ENCODE data around the gene TMEM17. TPM values are rescaled to one million over a fixed set of nuclear protein-coding genes. Genes with fewer than 3 reads are reported as not detected.

Gene TMEM17
- total and polyA plus RNA-seq, 9 of the 15 experiments (the other 6 are each of a cell fraction or from before 2014, with no cell fraction given), result 0.58 to 2.2 (median 1.2) TPM

DNA sequence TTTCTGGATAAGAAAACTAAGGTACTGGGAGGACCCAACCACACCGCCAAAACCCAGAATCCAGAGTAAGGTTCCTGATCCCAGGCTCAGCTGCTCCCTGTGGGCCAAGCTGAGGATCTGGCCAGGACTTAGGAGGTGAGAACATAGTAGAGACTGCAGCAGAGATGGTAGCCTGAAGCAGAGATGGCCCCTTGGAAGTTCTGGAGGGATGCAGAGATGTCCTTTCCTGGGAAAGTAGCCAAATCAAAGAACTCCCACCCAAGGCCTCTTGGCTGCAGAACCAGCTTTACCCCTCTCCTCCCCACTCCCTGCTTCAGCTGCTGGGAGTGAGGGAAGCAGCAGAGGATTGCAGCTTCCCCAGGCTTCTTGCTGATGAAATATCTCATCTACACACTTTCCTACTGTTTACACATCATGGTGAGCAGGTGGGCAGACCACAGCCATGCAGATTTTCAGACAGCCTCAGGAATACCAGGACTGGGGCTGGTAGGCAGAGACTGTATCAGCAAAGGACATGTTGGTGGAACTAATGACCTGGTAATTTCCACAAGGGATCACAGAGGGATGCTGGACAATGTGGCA is 32.7 kb downstream of the TMEM17 start (continued):
- TF ChIP-seq, protein P1, sequence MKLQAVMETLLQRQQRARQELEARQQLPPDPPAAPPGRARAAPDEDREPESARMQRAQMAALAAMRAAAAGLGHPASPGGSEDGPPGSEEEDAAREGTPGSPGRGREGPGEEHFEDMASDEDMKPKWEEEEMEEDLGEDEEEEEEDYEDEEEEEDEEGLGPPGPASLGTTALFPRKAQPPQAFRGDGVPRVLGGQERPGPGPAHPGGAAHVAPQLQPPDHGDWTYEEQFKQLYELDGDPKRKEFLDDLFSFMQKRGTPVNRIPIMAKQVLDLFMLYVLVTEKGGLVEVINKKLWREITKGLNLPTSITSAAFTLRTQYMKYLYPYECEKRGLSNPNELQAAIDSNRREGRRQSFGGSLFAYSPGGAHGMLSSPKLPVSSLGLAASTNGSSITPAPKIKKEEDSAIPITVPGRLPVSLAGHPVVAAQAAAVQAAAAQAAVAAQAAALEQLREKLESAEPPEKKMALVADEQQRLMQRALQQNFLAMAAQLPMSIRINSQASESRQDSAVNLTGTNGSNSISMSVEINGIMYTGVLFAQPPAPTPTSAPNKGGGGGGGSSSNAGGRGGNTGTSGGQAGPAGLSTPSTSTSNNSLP (IDR thresholded peaks at IDR 0.05; ENCODE audit: borderline replicate concordance, low read depth, low read length), result no peak
- TF ChIP-seq, protein P2, sequence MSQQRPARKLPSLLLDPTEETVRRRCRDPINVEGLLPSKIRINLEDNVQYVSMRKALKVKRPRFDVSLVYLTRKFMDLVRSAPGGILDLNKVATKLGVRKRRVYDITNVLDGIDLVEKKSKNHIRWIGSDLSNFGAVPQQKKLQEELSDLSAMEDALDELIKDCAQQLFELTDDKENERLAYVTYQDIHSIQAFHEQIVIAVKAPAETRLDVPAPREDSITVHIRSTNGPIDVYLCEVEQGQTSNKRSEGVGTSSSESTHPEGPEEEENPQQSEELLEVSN (IDR thresholded peaks at IDR 0.05; ENCODE audit: borderline replicate concordance in 1 of 2, extremely low read depth in 1 of 2, insufficient read depth in 1 of 2, insufficient read length in 1 of 2, low read depth in 1 of 2, low read length in 1 of 2, poor library complexity in 1 of 2, severe bottlenecking in 1 of 2), result no peak
- TF ChIP-seq ETV6 (IDR thresholded peaks at IDR 0.05; ENCODE audit: borderline replicate concordance in 1 of 2, low read depth in 2 of 2, low read length in 1 of 2), result no peak
- TF ChIP-seq ETV6 (CRISPR knock-in tag; IDR thresholded peaks at IDR 0.05; ENCODE audit: borderline replicate concordance), result no peak
- no peak for TF ChIP-seq MYNN (IDR thresholded peaks at IDR 0.05)
- no peak for TF ChIP-seq MYNN (CRISPR knock-in tag; IDR thresholded peaks at IDR 0.05)

DNA sequence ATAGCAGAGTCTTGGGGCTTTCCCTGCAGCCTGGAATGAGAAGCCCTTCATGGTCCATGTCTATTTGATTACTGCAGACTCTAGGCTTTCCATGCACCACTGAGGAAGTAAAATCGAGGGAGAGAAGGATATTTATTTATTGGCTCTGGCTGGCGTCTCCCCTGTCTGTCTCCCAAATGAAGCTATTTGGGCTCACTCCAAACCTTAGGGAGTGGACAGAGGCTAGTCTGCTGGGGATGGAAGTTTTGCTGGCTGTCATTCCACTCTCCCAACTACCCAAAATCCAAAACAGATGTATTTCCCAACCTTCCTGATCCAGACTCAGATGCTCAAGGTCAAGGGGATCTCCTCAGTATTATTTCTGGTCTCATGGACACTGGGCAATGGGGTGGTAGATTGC is 33.7 kb downstream of the TMEM17 start:
- ATAC-seq, result no peak
- in situ Hi-C loops (cut with MboI) (no loop called here), intact Hi-C loops (cut with micrococcal nuclease) (no loop called here)
- H4K20me1 ChIP-seq (replicated peaks; ENCODE audit: control insufficient read depth, insufficient read depth, low read length), result no peaks in the 10 kb centered on the region
- 4% methylated on average over 2 of the region's 2 CpGs for WGBS (ENCODE audit: insufficient coverage, low coverage, missing lambda C conversion rate)
- no peaks in the 10 kb centered on the region for H3K36me3 ChIP-seq (ENCODE audit: control insufficient read depth, insufficient read depth, low read length)
- CTCF ChIA-PET (ENCODE audit: low intra/inter-chr PET ratio), result no interaction called here
- no peaks in the 10 kb centered on the region for H3K9me3 ChIP-seq (replicated peaks; ENCODE audit: control insufficient read depth, insufficient read depth, low read depth, low read length)
- no peak overlapping the region for H3K4me3 ChIP-seq
- H3K27me3 ChIP-seq (ENCODE audit: control insufficient read depth in 2 of 2, insufficient read depth in 2 of 2, low read length in 2 of 2), result peaks cover 8 to 34% of the 10 kb centered on the region in 2 experiments; a peak in 4 of 5 replicates
- no TSS peak for BruUV-seq (replicated peaks)
- no peak overlapping the region for H3K27ac ChIP-seq (ENCODE audit: extremely low read depth, low read depth, low read length)
- POLR2A ChIA-PET, result no interaction called here
- no peak for FAIRE-seq
- no peak overlapping the region for H3K4me2 ChIP-seq (ENCODE audit: insufficient read depth, low read length)
- no peak overlapping the region for H2AFZ ChIP-seq (ENCODE audit: low read depth, low read length)
- no peaks in the 10 kb centered on the region for H3K9me1 ChIP-seq (ENCODE audit: control insufficient read depth, insufficient read depth, low read length)
- no peak for DNase-seq (ENCODE audit: extremely low read depth in 1 of 4, low spot score in 3 of 4)
- no peaks in the 10 kb centered on the region for H3K79me2 ChIP-seq (ENCODE audit: control insufficient read depth, insufficient read depth, low read length)
- peaks cover 0 to 7% of the 10 kb centered on the region in 2 experiments; a peak in 1 of 5 replicates for H3K4me1 ChIP-seq (replicated peaks in 1 of 2; ENCODE audit: control insufficient read depth in 2 of 2, insufficient read depth in 2 of 2, low read length in 2 of 2)
- H3K9ac ChIP-seq (ENCODE audit: insufficient read depth in 1 of 2, low read depth in 2 of 2, low read length in 2 of 2), result no peak overlapping the region
- TF ChIP-seq, protein P3, sequence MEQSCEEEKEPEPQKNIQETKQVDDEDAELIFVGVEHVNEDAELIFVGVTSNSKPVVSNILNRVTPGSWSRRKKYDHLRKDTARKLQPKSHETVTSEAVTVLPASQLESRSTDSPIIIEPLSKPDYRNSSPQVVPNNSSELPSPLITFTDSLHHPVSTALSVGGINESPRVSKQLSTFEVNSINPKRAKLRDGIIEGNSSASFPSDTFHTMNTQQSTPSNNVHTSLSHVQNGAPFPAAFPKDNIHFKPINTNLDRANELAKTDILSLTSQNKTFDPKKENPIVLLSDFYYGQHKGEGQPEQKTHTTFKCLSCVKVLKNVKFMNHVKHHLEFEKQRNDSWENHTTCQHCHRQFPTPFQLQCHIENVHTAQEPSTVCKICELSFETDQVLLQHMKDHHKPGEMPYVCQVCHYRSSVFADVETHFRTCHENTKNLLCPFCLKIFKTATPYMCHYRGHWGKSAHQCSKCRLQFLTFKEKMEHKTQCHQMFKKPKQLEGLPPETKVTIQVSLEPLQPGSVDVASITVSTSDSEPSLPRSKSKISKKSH (CRISPR knock-in tag; IDR thresholded peaks at IDR 0.05), result no peak
- no peak for TF ChIP-seq COPS2 (conservative IDR thresholded peaks at IDR 0.05)
- no peak for TF ChIP-seq FOXK1 (CRISPR knock-in tag; IDR thresholded peaks at IDR 0.05; ENCODE audit: borderline replicate concordance)
- TF ChIP-seq KLF16 (IDR thresholded peaks at IDR 0.05), result no peak
- TF ChIP-seq RAD21 (CRISPR knock-in tag; conservative IDR thresholded peaks at IDR 0.05 in 1 of 2, IDR thresholded peaks at IDR 0.05 in 1 of 2), result no peak
- no peak for TF ChIP-seq ARID2 (IDR thresholded peaks at IDR 0.05)
- no peak for TF ChIP-seq NCOR1 (IDR thresholded peaks at IDR 0.05)
- TF ChIP-seq KDM2B (CRISPR knock-in tag; IDR thresholded peaks at IDR 0.05), result no peak
- TF ChIP-seq, protein P4, sequence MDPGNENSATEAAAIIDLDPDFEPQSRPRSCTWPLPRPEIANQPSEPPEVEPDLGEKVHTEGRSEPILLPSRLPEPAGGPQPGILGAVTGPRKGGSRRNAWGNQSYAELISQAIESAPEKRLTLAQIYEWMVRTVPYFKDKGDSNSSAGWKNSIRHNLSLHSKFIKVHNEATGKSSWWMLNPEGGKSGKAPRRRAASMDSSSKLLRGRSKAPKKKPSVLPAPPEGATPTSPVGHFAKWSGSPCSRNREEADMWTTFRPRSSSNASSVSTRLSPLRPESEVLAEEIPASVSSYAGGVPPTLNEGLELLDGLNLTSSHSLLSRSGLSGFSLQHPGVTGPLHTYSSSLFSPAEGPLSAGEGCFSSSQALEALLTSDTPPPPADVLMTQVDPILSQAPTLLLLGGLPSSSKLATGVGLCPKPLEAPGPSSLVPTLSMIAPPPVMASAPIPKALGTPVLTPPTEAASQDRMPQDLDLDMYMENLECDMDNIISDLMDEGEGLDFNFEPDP (CRISPR knock-in tag; IDR thresholded peaks at IDR 0.05), result no peak
- TF ChIP-seq ZNF354B (CRISPR knock-in tag; IDR thresholded peaks at IDR 0.05), result no peak
